Endodermal cell (in vitro differentiated cells): ENCODE results near the gene TCEA3. TPM values are rescaled to one million over a fixed set of nuclear protein-coding genes. Genes with fewer than 3 reads are reported as not detected.

Experiments used
- DNase-seq: peaks from one replicate; pipeline ENCODE4 v3.0.0-alpha.2; 2017
- H3K27ac ChIP-seq: 2 replicates; pipeline ENCODE4 v1.5.1; 2013; ENCODE audit warnings: mild to moderate bottlenecking, low read depth, low read length, moderate library complexity
- H3K27me3 ChIP-seq: 2 replicates; pipeline ENCODE4 v1.6.1; 2013; ENCODE audit warnings: mild to moderate bottlenecking, low read length, moderate library complexity; ENCODE audit not compliant: insufficient read depth, control insufficient read depth, poor library complexity, severe bottlenecking
- H3K36me3 ChIP-seq: 2 replicates; pipeline ENCODE4 v1.7.0; 2013; ENCODE audit warnings: mild to moderate bottlenecking, low read length, moderate library complexity; ENCODE audit not compliant: control insufficient read depth, insufficient read depth
- H3K4me1 ChIP-seq: one replicate; pipeline ENCODE4 v1.7.0; 2013; ENCODE audit warnings: low read length; ENCODE audit not compliant: control insufficient read depth, insufficient read depth
- H3K4me3 ChIP-seq: 2 replicates; pipeline ENCODE4 v1.5.1; 2013; ENCODE audit warnings: mild to moderate bottlenecking, low read length, moderate library complexity
- H3K9ac ChIP-seq: 2 replicates; pipeline ENCODE4 v1.6.1; 2013; ENCODE audit warnings: mild to moderate bottlenecking, low read length, moderate library complexity; ENCODE audit not compliant: poor library complexity, severe bottlenecking; ENCODE audit errors: extremely low read depth
- H3K9me3 ChIP-seq: 2 replicates; pipeline ENCODE4 v1.6.1; 2013; ENCODE audit warnings: mild to moderate bottlenecking, low read length, moderate library complexity; ENCODE audit not compliant: control insufficient read depth
- H3K27ac Mint-ChIP-seq: 2 replicates; pipeline ENCODE4 v1.8.0; 2020; ENCODE audit warnings: mixed read lengths
- H3K27me3 Mint-ChIP-seq: 2 replicates; pipeline ENCODE4 v1.8.0; 2021; ENCODE audit warnings: mild to moderate bottlenecking, mixed read lengths; ENCODE audit not compliant: insufficient read depth
- H3K36me3 Mint-ChIP-seq: 2 replicates; pipeline ENCODE4 v1.8.0; 2020; ENCODE audit warnings: low read depth, mixed read lengths
- H3K4me1 Mint-ChIP-seq: 2 replicates; pipeline ENCODE4 v1.8.0; 2020; ENCODE audit warnings: mixed read lengths
- H3K4me3 Mint-ChIP-seq: 2 replicates; pipeline ENCODE4 v1.8.0; 2020; ENCODE audit warnings: mild to moderate bottlenecking, moderate library complexity, mixed read lengths
- H3K9me3 Mint-ChIP-seq: 2 replicates; pipeline ENCODE4 v1.8.0; 2020; ENCODE audit warnings: mild to moderate bottlenecking, mixed read lengths
- CTCF ChIP-seq: fragments of 200-600 bp; sonication (generic); conservative IDR thresholded peaks from 2 replicates; pipeline ENCODE4 v1.5.0; 2021; ENCODE audit warnings: antibody characterized with exemption, mild to moderate bottlenecking
- WGBS, 2 experiments: methylation state at CpG; one replicate each; pipeline versions ENCODE4 v1.1.5 to v1.1.7; 2013; ENCODE audit warnings: missing lambda C conversion rate in 2 of 2, mixed read lengths in 1 of 2; ENCODE audit not compliant: insufficient coverage in 1 of 2, insufficient read length in 1 of 2; 5-methylcytosine and 5-hydroxymethylcytosine counted together
- total RNA-seq, 2 donors: library from RNA; stranded (reverse); fragmentation: NEBNext Ultra II Directional in 1 of 2; extraction: Animal tissue kit (Norgen Biotek cat#: 25700) in 1 of 2; gene quantifications; 2 replicates in 1 of 2; 3 replicates in 1 of 2; pipeline ENCODE4 v1.2.1, GENCODE V29; 2021

TCEA3 gene
- total RNA-seq, 2 donors from 2014 or later = 4.0 to 4.7 TPM

GRCh38 chr1:23422241-23422877 is 2.2 kb downstream of the TCEA3 start:
- 61 to 71% methylated on average over 9 to 15 of the region's 15 CpGs for WGBS, 2 experiments
- H3K4me3 Mint-ChIP-seq = no peak overlapping the region
- peaks cover 8% of the 10 kb centered on the region for H3K36me3 ChIP-seq
- no peak for TF ChIP-seq CTCF
- H3K4me1 Mint-ChIP-seq = peaks cover 14% of the 10 kb centered on the region
- H3K9me3 ChIP-seq = no peaks in the 10 kb centered on the region
- H3K9me3 Mint-ChIP-seq = no peaks in the 10 kb centered on the region
- no peak for DNase-seq
- no peak overlapping the region for H3K27ac Mint-ChIP-seq
- H3K27me3 Mint-ChIP-seq = peaks cover 98% of the 10 kb centered on the region
- peaks cover 16% of the 10 kb centered on the region for H3K36me3 Mint-ChIP-seq
- no peak overlapping the region for H3K4me3 ChIP-seq
- H3K4me1 ChIP-seq = no peaks in the 10 kb centered on the region
- peaks cover 77% of the 10 kb centered on the region for H3K27me3 ChIP-seq
- H3K27ac ChIP-seq = no peak overlapping the region
- H3K9ac ChIP-seq = no peak overlapping the region

- Histone ChIP-seq H3K36me3 (peaks cover 8% of the 10 kb centered on the region), H3K4me1 (no peaks in the 10 kb centered on the region), H3K27ac (no peak overlapping the region), H3K9ac (no peak overlapping the region), H3K9me3 (no peaks in the 10 kb centered on the region), H3K4me3 (no peak overlapping the region), H3K27me3 (peaks cover 82% of the 10 kb centered on the region)
- DNase-seq = no peak
- 72 to 84% methylated on average over 3 to 6 of the region's 6 CpGs for WGBS, 2 experiments
- TF ChIP-seq CTCF = no peak
- H3K4me3 Mint-ChIP-seq = no peak overlapping the region
- H3K4me1 Mint-ChIP-seq = peaks cover 14% of the 10 kb centered on the region
- peaks cover 13% of the 10 kb centered on the region for H3K36me3 Mint-ChIP-seq
- no peaks in the 10 kb centered on the region for H3K9me3 Mint-ChIP-seq
- H3K27ac Mint-ChIP-seq = no peak overlapping the region
- H3K27me3 Mint-ChIP-seq = peaks cover 98% of the 10 kb centered on the region
Observed at GRCh38 chr1:23421753-23422240, 2.8 kb downstream of the TCEA3 start.

DNA sequence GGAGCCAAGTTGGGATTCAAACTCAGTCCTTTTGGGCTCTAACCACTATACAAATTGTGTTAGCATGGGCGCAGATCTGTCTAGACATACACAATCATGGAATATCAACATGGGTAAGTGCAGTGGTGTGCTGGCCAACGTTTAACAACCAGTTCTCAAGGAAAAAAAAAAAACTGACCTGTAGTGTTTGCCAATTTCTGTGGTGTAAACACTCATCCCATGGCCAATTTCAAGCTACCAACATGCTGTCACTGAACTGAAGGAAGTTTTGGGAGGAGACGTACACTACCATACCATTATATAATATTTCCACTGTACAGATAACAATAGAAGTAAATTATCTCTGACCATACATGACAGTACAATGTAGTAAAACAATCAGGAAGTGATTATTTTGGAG is 3.2 kb downstream of the TCEA3 start:
- H3K4me1 Mint-ChIP-seq = peaks cover 14% of the 10 kb centered on the region
- WGBS, 2 experiments = 72 to 73% methylated on average over 2 to 3 of the region's 3 CpGs
- no peaks in the 10 kb centered on the region for H3K9me3 ChIP-seq

More for the DNA sequence above, 3.2 kb downstream of the TCEA3 start:
- Histone ChIP-seq H3K4me3 (no peak overlapping the region), H3K27ac (no peak overlapping the region), H3K27me3 (peaks cover 79% of the 10 kb centered on the region), H3K9ac (no peak overlapping the region), H3K36me3 (peaks cover 5% of the 10 kb centered on the region), H3K4me1 (no peaks in the 10 kb centered on the region)
- Mint-ChIP-seq H3K9me3 (no peaks in the 10 kb centered on the region), H3K36me3 (peaks cover 9% of the 10 kb centered on the region), H3K4me3 (no peak overlapping the region), H3K27ac (no peak overlapping the region), H3K27me3 (peaks cover 98% of the 10 kb centered on the region)
- no peak for DNase-seq
- no peak for TF ChIP-seq CTCF
